AG04449 (cell line): ENCODE results near the gene ZC3H12D.

Experiments used
- CTCF ChIA-PET: fragments of 350-600 bp; formaldehyde crosslinking; extraction: SDS; loops from one replicate; lab custom pipeline; 2021; ENCODE audit warnings: antibody characterized with exemption; lab: Yijun Ruan, JAX
- POLR2A ChIA-PET: fragments of 400-600, 350-600 bp; formaldehyde crosslinking; extraction: SDS; loops from one replicate; lab custom pipeline; 2020; ENCODE audit warnings: antibody characterized with exemption, inconsistent platforms; lab: Yijun Ruan, JAX
- DNase-seq: peaks from one replicate; pipeline ENCODE4 v3.0.0-alpha.2; 2010; ENCODE audit warnings: low read depth, low spot score
- H3K4me3 ChIP-seq: 2 replicates; pipeline ENCODE4 v1.5.1; 2011; ENCODE audit warnings: low read depth, mild to moderate bottlenecking, control low read depth, low read length
- CTCF ChIP-seq: IDR thresholded peaks from one replicate; pipeline ENCODE4 v1.5.1; 2011; ENCODE audit warnings: mild to moderate bottlenecking, moderate library complexity, low read length, control low read depth, inconsistent platforms; ENCODE audit not compliant: insufficient read depth; ENCODE audit errors: missing control alignments

ZC3H12D gene

DNA sequence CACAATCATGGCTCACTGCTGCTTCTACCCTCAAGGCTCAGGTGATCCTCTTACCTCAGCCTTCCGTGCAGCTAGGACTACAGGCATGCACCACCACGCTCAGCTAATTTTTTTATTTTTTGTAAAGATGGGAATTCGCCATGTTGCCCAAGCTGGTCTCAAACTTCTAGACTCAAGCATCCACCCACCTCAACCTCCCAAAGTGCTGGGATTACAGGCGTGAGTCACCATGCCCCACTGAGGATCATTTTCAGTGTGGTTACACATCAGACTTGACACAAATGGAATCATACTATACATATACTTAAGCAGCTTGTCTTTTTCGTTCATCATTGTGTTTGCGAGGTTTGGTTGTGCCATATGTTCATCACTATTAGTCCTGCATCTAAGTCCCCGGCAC, 26.6 kb downstream of the ZC3H12D start:
- ChIA-PET POLR2A (no interaction called here), CTCF (interaction anchor here (1.3 kb wide), 1 partner anchor 25 kb away, joined by 4 read pairs; no protein-coding TSS in a partner anchor)
- TF ChIP-seq CTCF = no peak
- no peak overlapping the region for H3K4me3 ChIP-seq
- DNase-seq = no peak

DNA sequence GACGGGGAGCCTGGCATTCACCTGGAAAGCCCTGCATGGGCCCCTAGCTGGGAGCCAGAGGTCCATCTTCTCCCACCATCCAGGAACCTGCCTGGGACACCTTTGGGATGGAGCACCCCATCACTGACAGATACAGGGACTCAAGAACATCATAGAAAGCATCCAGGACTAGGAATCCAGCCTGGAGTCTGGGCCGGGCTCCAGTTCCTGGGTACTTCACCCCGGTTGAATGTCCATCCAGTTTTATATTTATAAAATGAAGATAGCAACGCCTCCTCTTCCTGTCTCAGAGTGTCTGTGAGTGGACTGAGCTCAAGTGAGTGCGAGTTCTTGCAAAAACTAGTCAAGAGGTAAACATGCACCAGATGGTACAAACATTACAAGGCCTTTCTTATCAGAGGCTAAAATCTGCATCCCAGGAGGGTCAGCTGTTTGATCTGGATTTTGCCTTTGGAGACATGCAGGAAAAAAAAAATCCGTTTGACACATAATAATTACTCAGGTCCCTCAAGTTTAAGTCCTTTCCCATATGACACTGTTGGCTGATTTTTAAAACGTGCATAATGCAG, 27.4 kb downstream of the ZC3H12D start:
- TF ChIP-seq CTCF = no peak
- ChIA-PET CTCF (interaction anchor here (1.3 kb wide), 1 partner anchor 24 kb away, joined by 4 read pairs; no protein-coding TSS in a partner anchor), POLR2A (no interaction called here)
- DNase-seq = no peak
- no peak overlapping the region for H3K4me3 ChIP-seq

GRCh38 chr6:149456311-149457021, 28.3 kb downstream of the ZC3H12D start:
- POLR2A ChIA-PET = no interaction called here
- no peak overlapping the region for H3K4me3 ChIP-seq
- no peak for DNase-seq
- CTCF ChIA-PET = interaction anchor here (2.0 kb wide), 1 partner anchor 24 kb away, joined by 7 read pairs; no protein-coding TSS in a partner anchor
- TF ChIP-seq CTCF = no peak

- POLR2A ChIA-PET = no interaction called here
- no peak for TF ChIP-seq CTCF
- no peak overlapping the region for H3K4me3 ChIP-seq
- no peak for DNase-seq
- CTCF ChIA-PET = interaction anchor here (1.2 to 2.3 kb wide), 7 partner anchors 10 to 427 kb away, joined by 3 to 14 read pairs (median 7); no protein-coding TSS in a partner anchor
These were observed 29.6 kb downstream of the ZC3H12D start for GRCh38 chr6:149455031-149455732.

- no peak for TF ChIP-seq CTCF
- POLR2A ChIA-PET = no interaction called here
- CTCF ChIA-PET = interaction anchor here (1.2 to 2.3 kb wide), 7 partner anchors 10 to 426 kb away, joined by 3 to 14 read pairs (median 7); no protein-coding TSS in a partner anchor
- no peak overlapping the region for H3K4me3 ChIP-seq
- DNase-seq = peak; percentile 57
These were observed 30.4 kb downstream of the ZC3H12D start for GRCh38 chr6:149454346-149454848.
